SHP77 (cell line): ENCODE results near the gene GRIK4.

ENCODE experiments used
- DNase-seq, 2 experiments: peaks; one replicate each; lab custom pipeline; 2025; lab: John Stamatoyannopoulos, UW

GRIK4 gene

DNA sequence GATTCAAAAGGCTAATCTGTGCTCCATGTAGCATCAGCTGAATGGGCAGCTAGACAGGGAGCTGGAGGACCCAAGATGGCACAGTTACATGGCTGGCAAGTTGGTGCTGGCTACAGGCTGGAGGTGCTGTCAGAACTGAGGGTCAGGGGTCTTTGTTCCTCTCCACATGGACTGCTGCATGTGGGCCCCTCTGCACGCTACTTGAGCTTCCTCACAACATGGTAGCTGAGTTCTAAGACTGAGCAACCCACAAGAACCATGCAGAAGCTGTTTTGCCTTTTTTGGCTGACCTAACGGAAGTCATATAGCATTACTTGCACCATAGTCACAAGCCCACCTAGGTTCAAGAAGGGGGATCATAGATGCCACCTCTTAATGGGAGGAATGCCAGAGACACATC, 196.1 kb downstream of the GRIK4 start:
- no peak for DNase-seq

DNA sequence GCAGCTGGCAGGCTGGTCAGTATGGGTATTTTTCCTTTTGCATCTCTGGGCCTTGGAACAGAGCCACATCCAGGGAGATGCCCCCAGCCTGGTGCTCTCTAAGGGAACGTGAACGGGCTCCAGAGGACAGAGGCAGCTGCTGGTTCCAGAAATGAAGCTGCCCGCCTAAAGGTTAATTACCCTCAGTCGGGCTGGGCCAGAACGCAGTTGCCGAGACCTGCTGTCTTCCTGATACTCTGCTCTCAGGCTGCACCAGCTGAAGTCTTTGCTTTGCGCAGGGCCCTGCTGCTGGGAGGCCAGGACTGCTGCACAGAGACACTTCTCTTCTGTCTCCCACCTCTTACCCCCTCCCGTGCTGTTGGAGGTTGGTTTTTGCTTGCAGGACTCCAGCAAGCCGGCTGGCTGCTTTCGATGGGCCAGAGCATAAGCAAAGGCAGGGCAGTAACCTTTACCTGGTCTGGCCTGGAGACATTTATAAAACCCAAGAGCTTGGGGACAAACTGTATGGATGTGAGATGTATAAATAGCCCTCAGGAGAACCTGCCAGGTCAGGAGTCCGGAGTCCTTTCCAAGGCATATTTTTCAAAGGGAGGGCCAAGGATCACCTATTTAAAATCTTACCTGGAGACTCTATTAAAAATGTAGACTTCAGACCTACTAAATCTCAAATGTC, 197.1 kb downstream of the GRIK4 start:
- peak in 1 of 2 experiments; percentile 34 for DNase-seq

DNA sequence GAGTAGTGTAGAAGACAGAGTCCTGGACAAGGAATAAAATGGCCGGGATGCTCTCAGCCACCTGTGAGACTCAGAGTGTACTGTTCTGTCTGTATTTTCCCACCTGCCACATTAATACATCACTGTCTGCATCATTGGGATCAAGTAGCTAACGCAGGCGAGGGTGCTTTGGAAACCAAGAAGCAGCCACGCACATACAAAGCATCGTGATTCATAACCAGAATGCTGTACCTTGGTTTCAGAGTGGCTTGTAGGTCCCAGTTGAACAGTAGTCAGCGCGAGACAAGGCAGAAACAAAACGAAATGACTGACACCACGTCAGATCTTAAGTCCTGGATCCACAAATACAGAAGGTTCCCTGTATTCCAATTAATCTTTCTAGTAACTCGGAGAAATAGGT, 198.3 kb downstream of the GRIK4 start:
- DNase-seq: peak in 1 of 2 experiments; percentile 24

DNA sequence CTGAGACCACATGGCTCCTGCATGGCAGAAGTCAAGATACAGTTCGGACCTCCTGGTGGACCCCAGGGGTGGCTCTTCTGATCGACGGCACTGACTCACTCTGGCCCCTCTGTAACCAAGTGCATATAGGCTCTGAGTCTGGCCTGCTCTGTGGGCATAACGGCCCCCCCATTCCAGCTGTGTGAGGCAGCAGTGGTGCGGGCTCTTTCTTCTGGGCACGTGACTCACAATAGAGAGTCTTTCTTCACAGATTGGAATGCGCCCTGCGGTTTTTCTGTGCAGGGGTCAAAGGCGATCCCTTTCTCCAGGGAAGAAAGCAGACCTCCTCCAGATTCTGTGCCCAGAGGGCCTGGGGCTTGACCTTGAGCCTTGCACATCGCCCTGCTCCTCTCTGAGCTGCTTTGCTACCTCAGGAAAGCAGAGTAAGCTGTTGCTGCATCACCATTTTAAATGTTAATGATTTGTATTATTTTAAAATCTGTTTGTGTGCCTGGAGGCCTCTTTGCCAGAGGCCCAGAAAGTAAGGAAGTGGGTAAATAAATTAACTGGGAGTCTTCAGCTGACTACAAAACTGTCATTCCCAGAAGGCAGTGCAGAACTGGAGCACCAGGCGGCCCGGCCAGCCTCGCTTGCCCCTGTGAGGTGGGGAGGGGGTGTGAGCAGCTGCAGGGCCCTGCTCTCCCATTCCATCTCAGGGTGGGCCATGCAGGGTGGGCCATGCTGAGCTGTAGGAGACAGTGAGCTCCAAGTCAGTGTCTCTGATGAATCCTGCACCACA, 199.0 kb downstream of the GRIK4 start:
- no peak for DNase-seq

DNA sequence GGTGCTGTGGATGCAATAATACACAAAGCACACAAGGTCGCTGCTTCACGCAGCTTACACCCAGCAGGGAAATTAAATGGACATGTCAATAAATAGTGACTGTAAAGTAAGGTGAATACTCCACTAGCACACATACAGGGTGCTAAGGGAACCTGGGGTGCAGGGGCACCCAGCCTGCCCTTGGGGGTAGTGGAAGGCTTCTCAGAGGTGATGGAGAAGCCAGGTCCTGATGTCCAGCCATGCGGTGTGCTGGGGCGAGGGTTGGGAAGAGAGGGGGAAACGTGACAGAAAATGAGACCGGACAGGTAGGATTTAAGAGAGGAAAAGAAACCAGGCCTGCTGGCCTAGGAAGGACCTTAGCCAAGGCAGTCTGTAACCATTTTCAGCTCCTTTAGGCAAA, 200.5 kb downstream of the GRIK4 start:
- no peak for DNase-seq

DNA sequence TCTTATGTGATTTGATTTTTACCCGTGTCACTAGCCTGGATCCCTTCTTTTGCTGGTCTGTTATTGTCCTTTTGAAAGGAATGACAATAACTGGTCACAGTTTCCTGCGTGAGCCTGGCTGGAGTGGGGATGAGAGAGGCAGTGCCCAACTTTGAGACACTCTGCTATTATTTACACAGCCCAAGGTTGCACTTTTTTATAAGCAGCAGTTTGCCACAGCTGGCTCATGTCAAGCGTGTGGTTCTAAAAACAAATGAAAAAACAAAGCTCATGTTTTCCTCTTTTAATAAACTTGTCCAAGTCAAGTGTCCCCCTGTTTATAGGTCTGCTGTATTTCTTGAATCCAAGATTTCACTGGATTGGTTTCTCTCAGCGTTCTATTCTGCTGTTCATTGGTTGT, 201.3 kb downstream of the GRIK4 start:
- no peak for DNase-seq

DNA sequence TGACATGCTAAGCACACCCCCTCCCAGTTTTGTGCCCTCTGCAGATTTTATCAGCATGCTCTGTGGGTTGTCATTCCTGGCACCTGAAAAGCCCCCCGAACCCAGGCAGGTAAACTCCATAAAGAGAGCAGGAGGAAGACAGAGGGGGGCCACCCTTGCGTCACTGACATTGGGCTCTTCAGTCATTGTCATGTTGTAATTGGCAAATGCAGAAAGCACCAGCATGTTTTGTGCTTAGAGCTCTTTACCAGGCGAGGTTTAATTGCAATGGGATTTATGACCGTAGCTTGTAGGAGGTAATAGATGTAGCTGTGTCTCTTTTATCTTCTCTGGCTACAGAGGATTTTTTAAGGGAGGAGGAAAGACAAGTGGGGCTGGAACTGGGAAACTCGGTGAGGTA, 201.7 kb downstream of the GRIK4 start:
- DNase-seq: no peak

DNA sequence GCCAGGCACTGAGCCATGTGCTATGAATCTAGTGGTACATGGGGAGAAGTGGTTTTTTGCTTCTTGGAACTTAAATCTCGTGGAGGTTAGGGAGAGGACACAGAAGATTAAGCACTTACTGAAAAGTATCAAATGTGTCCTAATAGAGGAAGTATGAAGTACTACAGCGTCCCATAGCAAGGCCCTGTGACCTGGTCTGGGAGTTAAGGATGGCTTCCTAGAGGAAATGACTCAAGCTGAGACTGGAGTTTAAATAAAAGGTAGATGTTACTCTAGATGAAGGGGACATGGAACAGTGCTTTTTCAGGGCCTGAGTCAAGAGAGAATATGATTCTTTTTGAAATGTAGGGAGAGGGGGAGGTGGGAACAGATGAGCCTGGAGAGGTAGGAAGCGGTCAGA, 202.9 kb downstream of the GRIK4 start:
- no peak for DNase-seq

DNA sequence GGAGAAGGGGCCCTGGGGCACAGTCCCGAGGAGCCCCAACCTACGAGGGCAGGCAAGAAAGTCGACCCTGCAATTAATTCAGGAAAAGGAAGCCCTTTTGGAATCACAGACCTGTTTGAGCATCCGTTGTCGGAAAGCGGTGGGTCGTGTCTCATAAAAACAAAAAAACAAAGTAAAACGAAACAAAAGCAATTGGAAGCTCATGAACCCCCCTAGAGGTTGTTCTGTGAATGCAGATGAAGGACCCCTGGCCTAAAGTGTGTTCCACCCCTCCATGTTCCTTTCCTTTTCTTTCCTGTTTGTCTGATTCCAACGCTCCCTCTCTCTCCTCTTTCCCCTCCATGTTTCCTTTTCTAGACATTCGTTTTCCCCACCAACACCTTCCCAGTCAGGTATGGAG, 203.7 kb downstream of the GRIK4 start:
- DNase-seq: no peak

DNA sequence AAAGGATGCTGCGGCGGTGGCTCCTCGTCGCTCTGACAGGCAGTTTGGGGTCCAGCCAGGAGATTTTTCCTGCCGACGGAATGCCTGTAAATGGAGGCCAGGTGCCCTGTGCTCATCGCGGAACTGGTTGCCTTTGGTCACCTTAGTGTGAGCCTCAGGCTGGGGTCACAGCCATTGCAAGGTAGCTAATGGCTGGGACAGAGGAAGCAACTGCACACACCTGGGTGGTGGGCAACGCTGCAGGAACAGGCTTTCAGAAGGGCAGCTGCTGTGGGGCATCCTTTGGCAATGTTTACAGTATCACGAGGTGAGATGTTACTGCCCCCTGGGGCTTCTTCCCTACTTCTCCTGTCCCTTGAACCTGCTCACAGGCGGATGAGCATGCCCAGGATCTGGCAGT, 205.5 kb downstream of the GRIK4 start:
- no peak for DNase-seq

DNA sequence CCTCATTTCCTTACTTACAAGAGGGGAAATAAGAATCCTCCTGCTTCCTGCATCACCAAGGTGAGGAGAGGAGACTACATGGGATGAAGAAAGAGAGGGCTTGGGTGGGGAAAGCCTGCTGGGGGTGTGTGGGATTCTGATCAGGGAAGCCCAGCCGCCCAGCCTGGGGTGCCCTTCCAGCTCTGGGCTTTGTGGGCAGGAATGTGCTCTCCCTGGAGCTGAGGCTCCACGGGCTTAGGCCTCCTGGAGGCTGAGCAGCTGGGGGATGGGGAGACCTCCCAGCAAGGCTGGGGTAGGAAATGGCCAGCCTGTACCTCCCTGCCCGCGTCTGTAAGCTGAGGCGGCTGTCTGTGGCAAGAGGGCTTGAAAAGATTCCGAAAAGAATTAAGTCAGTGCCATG, 206.1 kb downstream of the GRIK4 start:
- no peak for DNase-seq

DNA sequence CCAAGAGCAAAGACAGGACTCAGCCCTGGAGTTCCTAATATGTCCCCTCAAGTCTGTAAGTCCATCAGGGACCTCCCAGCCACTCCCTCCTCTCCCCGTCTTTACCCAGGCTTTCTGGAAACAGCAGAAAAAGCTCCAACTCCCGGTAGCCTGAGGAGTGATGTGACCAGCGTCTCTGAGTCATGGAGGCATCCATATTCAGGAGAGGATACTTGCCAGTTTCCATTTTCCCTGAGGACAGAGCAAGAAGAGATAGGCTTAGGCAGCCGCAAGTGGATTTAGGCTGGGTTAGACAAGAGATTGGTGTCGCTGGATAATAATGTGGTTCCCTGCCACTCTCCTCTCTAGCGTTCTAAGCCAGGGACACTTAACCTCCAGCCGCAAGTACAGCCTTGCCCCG, 206.6 kb downstream of the GRIK4 start:
- DNase-seq: no peak

DNA sequence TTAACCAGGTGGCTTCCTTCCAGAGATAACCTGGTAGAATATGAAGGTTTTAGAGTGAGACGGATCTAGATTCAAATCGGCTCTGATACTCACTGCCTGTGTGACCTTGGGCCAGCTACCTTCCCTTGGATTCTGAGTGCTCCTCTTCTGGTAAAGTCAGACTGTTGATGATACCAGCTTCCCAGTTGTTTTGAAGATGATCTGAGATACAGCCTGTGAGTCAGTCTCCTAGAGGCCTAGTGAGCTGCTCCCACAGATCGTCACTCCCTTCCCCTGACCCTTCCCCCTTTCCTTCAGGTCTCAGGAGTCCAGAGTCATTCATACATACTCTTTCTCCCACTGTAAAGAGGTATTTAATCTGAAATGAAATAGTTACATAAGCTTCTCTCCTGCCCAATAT, 207.8 kb downstream of the GRIK4 start:
- no peak for DNase-seq

DNA sequence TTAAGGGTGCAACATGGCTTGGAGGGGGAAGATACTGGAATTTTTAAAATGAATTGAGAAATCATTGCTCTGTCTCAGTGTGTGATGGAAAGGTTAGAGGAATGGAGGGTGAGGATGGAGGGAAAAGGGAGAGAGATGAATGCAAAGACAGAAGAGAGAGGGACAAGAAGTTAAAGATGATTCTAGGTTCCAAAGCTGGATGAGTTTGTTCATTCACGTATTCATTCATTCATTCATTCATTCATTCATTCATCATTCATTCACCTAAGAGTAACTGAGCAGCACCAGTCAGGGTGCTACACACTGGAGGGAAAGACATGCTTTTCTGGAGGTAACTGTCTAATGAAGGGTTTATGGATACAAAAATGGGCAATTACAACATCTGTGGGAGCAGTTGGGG, 209.2 kb downstream of the GRIK4 start:
- DNase-seq: no peak

DNA sequence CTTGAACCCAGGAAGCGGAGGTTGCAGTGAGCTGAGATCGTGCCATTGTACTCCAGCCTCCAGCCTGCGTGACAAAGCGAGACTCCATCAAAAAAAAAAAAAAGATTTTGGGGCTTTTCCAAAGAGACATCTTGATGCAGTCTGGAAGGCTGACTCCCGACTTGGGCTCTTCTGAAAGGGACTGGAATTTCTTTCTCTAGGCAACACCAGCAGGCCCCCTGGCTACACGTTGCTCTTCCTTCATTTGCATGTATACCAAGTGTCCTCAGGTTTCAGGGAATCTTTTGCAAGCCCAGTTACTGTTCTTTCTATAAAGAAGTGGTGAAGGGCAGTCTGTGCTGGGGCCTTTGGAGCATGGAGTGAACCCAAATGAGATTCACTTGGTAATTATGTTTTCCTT, 211.0 kb downstream of the GRIK4 start:
- no peak for DNase-seq

DNA sequence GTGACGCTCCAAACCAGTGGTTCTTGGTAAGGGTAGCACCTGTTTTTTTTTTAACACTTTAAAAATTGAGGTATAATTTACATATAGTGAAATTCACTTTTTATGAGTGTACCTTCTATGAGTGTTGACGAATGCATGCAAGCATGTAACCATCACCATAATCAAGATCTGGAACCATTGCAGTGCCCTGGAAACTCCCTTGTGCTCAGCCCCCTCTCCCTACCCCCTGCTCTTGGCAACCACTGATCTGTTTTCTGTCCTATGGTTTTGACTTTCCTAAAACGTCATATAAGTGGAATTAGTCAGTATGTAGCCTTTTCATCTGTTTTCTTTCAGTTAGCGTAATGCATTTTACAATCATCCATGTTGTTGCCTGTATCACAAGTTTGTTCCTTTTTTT, 212.2 kb downstream of the GRIK4 start:
- no peak for DNase-seq

DNA sequence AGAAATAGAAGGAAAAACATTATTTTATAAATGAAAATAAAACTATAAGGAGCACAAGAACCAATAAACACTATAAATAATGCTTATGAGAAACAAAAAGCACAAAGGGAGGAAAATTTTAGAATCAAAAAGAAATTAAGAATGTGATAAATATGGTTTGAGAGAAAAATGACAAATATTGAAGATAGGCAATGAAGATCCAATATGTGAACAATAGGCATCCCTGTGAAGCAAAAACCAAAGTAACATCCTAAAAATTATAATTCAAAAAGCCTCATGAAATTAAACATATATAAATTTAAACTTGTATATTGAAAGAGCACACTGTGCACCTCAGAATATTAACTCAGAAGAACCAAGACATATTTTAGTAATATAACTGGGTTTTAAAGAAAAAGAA, 216.2 kb downstream of the GRIK4 start:
- no peak for DNase-seq

DNA sequence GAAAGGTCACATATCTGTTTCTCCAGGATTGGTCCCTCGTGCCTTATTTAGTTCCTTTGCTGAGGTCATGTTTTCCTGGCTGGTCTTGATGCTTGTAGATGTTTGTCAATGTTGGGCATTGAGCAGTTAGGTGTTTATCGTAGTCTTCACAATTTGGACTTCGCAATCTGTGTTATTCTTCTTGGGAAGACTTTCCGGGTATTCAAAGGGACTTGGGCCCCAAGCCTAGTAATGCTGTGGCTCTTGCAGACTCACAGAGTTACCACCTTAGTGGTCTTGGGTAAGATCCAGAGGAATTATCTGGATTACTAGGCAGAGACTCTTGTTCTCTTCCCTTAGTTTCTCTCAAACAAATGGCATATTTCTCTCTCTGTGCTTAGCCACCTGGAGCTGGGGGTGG, 223.5 kb downstream of the GRIK4 start:
- no peak for DNase-seq

DNA sequence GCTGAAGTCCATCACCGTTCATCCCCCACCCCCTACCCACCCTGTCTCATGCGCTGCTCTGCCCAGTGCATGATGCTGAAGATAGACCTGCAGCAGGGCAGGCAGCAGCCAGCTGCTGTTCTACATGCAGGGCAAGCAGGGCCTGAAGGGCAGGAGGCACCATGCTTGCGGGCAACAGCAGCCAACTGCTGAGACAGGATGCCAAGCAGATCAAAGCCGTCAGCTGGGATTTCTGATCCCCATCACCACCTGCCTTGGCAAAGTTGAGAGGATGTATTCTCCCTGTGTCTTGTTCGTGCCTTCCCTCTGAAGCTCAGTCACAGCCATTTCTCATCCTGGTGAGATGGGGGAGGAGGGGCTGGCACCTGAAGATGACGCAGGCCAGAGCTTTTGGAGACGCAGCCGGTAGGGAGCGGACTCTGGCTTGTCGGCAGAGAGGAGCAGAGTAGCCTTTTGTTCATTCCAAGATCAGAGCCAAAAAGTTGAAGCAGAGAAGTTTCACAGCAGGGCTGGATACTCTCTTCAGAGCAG, 227.0 kb downstream of the GRIK4 start:
- DNase-seq: peak in 1 of 2 experiments; percentile 7

DNA sequence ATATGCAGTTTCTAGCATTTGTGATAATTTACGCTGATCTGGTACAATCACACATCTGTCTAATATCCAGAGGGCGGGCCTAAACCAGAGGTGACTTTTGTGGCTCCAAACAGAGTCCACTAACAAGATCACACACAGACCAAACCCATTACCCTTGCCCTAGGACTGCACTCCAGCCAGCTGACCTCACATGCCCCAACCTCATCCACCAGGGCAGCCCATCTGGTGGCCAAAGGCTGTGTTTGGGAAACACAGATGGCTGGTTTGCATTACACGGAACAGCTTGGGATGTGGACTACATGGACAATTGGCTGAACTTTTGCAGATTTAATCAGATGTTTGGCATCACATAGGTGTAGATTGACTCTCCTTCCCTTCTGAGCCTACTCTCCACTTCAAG, 228.2 kb downstream of the GRIK4 start:
- no peak for DNase-seq

DNA sequence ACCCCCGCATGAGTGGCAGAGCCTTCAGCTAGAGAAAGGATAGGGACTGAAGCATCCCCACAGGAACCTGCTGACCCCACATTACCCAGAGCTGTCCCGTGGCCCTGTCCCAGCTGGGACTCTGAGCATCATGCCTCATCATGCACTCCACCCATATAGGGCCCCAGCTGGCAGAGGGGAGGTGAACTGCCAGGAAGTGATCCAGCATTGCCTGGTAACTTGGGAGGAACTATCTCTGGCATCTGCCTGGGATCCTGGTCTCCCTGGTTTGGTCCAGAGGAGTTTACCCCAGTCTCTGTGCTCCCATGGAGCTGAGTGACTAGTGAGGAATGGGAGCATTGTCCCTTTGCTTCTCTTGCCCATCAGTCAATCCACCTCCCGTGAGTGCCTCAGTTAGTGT, 228.8 kb downstream of the GRIK4 start:
- DNase-seq: no peak

DNA sequence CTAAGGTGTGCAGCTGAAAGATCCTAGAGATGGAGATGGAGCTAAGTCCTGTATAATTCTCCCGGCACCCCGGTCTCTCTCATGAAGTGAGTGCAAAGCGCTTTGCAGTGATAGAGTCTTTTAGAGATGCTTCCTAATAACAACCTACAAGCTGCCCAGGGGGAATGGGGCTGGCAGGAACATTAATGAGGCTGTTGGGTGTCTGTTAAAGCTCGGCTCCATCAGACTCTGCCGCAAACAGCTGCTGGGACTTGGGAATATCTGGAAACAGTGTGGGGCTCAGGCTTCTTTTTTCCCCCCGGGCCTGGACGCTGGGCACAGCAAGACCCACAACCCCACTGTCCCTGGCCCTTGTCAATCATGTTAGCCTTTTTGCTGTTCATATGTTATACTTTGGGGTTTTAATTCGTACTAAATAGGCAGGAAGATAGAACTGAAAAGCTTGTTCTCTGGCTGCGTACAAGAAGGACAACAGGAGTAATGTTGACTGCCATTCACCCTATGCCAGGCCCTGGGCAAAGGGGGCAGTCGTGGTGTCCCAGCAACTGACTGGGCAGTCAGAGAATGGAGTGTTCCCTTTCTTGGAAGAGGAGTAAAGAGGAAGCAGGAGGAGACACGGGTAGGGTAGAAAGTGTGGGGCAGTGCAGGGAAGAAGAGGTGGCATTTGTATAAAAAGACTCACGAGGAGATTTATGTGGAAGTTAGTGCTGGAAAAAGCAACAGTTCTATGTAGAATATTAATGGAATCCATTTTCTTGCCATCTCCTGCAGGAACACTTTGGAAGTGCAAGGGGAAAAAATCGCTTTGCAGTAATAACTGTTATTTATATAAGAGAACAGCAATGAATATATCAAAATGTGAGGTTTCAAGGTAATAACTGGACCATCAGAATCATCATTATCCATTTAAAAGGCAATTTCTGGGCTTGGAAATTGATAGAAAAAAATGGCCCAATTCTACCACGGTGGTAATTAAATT, 232.8 kb downstream of the GRIK4 start:
- no peak for DNase-seq
